SK-N-SH (cell line): ENCODE results near the gene C6orf118.

ENCODE experiments used
- CTCF ChIP-seq: fragments of 200-600 bp; sonication (generic); IDR thresholded peaks from 2 replicates; pipeline ENCODE4 v1.6.1; 2017; ENCODE audit warnings: antibody characterized with exemption, mild to moderate bottlenecking, moderate library complexity
- GATA2 ChIP-seq: sonication (generic); formaldehyde crosslinking; IDR thresholded peaks from 2 replicates; pipeline ENCODE4 v1.5.0; 2020; ENCODE audit warnings: mild to moderate bottlenecking, missing genetic modification reagents
- POLR2AphosphoS5 ChIP-seq: IDR thresholded peaks from 2 replicates; pipeline ENCODE4 v1.6.1; 2012; ENCODE audit warnings: low read depth, low read length
- RAD21 ChIP-seq: IDR thresholded peaks from 2 replicates; pipeline ENCODE4 v1.6.1; 2012; ENCODE audit warnings: mild to moderate bottlenecking, low read length
- USF1 ChIP-seq: IDR thresholded peaks from 2 replicates; pipeline ENCODE4 v1.4.0; 2012; ENCODE audit warnings: low read depth, borderline replicate concordance
- USF2 ChIP-seq: fragments of 150-350 bp; IDR thresholded peaks from 2 replicates; pipeline ENCODE4 v1.6.1; 2017; ENCODE audit warnings: antibody characterized with exemption, low read length, low read depth, borderline replicate concordance
- ZBTB33 ChIP-seq: IDR thresholded peaks from 2 replicates; pipeline ENCODE4 v1.4.0; 2012; ENCODE audit warnings: low read depth, borderline replicate concordance

- no peak for TF ChIP-seq RAD21
- TF ChIP-seq CTCF = no peak
- no peak for TF ChIP-seq USF1
- no peak for TF ChIP-seq POLR2AphosphoS5
- TF ChIP-seq ZBTB33 = no peak
- TF ChIP-seq USF2 = no peak
- TF ChIP-seq GATA2 (CRISPR knock-in tag) = no peak
Measured at GRCh38 chr6:165249808-165250207, 59.6 kb downstream of the C6orf118 start.
